Measurements from ENCODE around the gene GAMT. TPM values are rescaled to one million over a fixed set of nuclear protein-coding genes. Genes with fewer than 3 reads are reported as not detected.

The GAMT gene
- total RNA-seq, result 10 to 100 TPM; 13.6 to 17.7 TPM

GRCh38 chr19:1401138-1401888 is at the start of gene GAMT:
TSS of gene GAMT (minus strand) at chr19:1401542. CDS start at chr19:1401476, 66 bp downstream.
- H3K36me3 Mint-ChIP-seq (ENCODE audit: insufficient read depth in 2 of 2), result peaks cover 0 to 3% of the 10 kb centered on the region in 2 donors
- H3K9me3 Mint-ChIP-seq, result no peaks in the 10 kb centered on the region
- H3K4me1 Mint-ChIP-seq (ENCODE audit: low read depth), result peaks cover 17% of the 10 kb centered on the region
- H3K27me3 Mint-ChIP-seq (ENCODE audit: low read depth), result peaks cover 7% of the 10 kb centered on the region
- H3K27ac Mint-ChIP-seq, result no peak within 1 kb of the TSS
- ATAC-seq (replicated peaks in 1 of 2) (peak; percentile 81), DNase-seq (peak; percentile 64 to 65)
- H3K4me3 Mint-ChIP-seq, result peak within 1 kb of the TSS; percentile 67 to 75

- H3K27ac Mint-ChIP-seq, result peak within 1 kb of the TSS; percentile 8
- no peaks in the 10 kb centered on the region for H3K9me3 Mint-ChIP-seq
- peaks cover 66% of the 10 kb centered on the region for H3K27me3 Mint-ChIP-seq (ENCODE audit: low read depth)
- DNase-seq, result peak; percentile 70 to 73
- ATAC-seq (replicated peaks in 1 of 2), result peak; percentile 42 to 50
- peaks cover 21% of the 10 kb centered on the region for H3K4me1 Mint-ChIP-seq (ENCODE audit: low read depth)
- peak within 1 kb of the TSS; percentile 73 to 80 for H3K4me3 Mint-ChIP-seq
- no peaks in the 10 kb centered on the region for H3K36me3 Mint-ChIP-seq (ENCODE audit: insufficient read depth in 2 of 2)
Observed at GRCh38 chr19:1449467-1450442, 48.4 kb upstream of the GAMT start, which contains the start of gene APC2. TSS of gene APC2 (plus strand) at chr19:1450121. CDS start at chr19:1453002, 2,881 bp downstream.

- DNase-seq, result no peak
- Mint-ChIP-seq H3K4me1 (ENCODE audit: low read depth) (peaks cover 21% of the 10 kb centered on the region), H3K4me3 (peak overlapping the region in 1 of 2 donors; percentile 51), H3K9me3 (no peaks in the 10 kb centered on the region), H3K27ac (no peak overlapping the region), H3K36me3 (ENCODE audit: insufficient read depth in 2 of 2) (no peaks in the 10 kb centered on the region), H3K27me3 (ENCODE audit: low read depth) (peaks cover 55% of the 10 kb centered on the region)
- no peak for ATAC-seq (replicated peaks in 1 of 2)
Observed at GRCh38 chr19:1447944-1448343, 46.6 kb upstream of the GAMT start.

- Mint-ChIP-seq H3K27ac (peak overlapping the region; percentile 6), H3K4me3 (peak overlapping the region in 1 of 2 donors; percentile 36), H3K9me3 (no peaks in the 10 kb centered on the region), H3K4me1 (ENCODE audit: low read depth) (peaks cover 21% of the 10 kb centered on the region), H3K36me3 (ENCODE audit: insufficient read depth in 2 of 2) (peaks cover 0 to 3% of the 10 kb centered on the region in 2 donors), H3K27me3 (ENCODE audit: low read depth) (peaks cover 51% of the 10 kb centered on the region)
- DNase-seq (no peak), ATAC-seq (replicated peaks in 1 of 2) (no peak)
Observed at GRCh38 chr19:1447504-1447903, 46.2 kb upstream of the GAMT start.

GRCh38 chr19:1446713-1447481 is 45.6 kb upstream of the GAMT start:
- DNase-seq (no peak), ATAC-seq (replicated peaks in 1 of 2) (no peak)
- peak overlapping the region; percentile 28 for H3K27ac Mint-ChIP-seq
- H3K36me3 Mint-ChIP-seq (ENCODE audit: insufficient read depth in 2 of 2), result peaks cover 0 to 4% of the 10 kb centered on the region in 2 donors
- peaks cover 44% of the 10 kb centered on the region for H3K27me3 Mint-ChIP-seq (ENCODE audit: low read depth)
- H3K4me3 Mint-ChIP-seq, result peak overlapping the region in 1 of 2 donors; percentile 36
- no peaks in the 10 kb centered on the region for H3K9me3 Mint-ChIP-seq
- H3K4me1 Mint-ChIP-seq (ENCODE audit: low read depth), result peaks cover 24% of the 10 kb centered on the region

GRCh38 chr19:1445932-1446712 is 44.8 kb upstream of the GAMT start:
- peak in 1 of 2 donors; percentile 3 for ATAC-seq (replicated peaks in 1 of 2)
- H3K4me1 Mint-ChIP-seq (ENCODE audit: low read depth), result peaks cover 29% of the 10 kb centered on the region
- H3K36me3 Mint-ChIP-seq (ENCODE audit: insufficient read depth in 2 of 2), result peaks cover 2 to 10% of the 10 kb centered on the region in 2 donors
- H3K27me3 Mint-ChIP-seq (ENCODE audit: low read depth), result peaks cover 38% of the 10 kb centered on the region
- H3K9me3 Mint-ChIP-seq, result no peaks in the 10 kb centered on the region
- peak overlapping the region in 1 of 2 donors; percentile 88 for H3K4me3 Mint-ChIP-seq
- no peak for DNase-seq
- no peak overlapping the region for H3K27ac Mint-ChIP-seq

GRCh38 chr19:1445185-1445931 is 44.0 kb upstream of the GAMT start:
- Mint-ChIP-seq H3K27ac (no peak overlapping the region), H3K9me3 (no peaks in the 10 kb centered on the region), H3K4me1 (ENCODE audit: low read depth) (peaks cover 29% of the 10 kb centered on the region), H3K36me3 (ENCODE audit: insufficient read depth in 2 of 2) (peaks cover 6 to 18% of the 10 kb centered on the region in 2 donors), H3K27me3 (ENCODE audit: low read depth) (peaks cover 30% of the 10 kb centered on the region), H3K4me3 (peak overlapping the region; percentile 88 to 89)
- peak; percentile 86 to 91 for DNase-seq
- peak; percentile 74 to 81 for ATAC-seq (replicated peaks in 1 of 2)

- H3K27ac Mint-ChIP-seq, result peak overlapping the region; percentile 51
- peak overlapping the region in 1 of 2 donors; percentile 52 for H3K4me3 Mint-ChIP-seq
- ATAC-seq (replicated peaks in 1 of 2) (no peak), DNase-seq (no peak)
- H3K36me3 Mint-ChIP-seq (ENCODE audit: insufficient read depth in 2 of 2), result peaks cover 12 to 27% of the 10 kb centered on the region in 2 donors
- H3K27me3 Mint-ChIP-seq (ENCODE audit: low read depth), result peaks cover under 1% of the 10 kb centered on the region
- H3K9me3 Mint-ChIP-seq, result no peaks in the 10 kb centered on the region
- peaks cover 38% of the 10 kb centered on the region for H3K4me1 Mint-ChIP-seq (ENCODE audit: low read depth)
Observed at GRCh38 chr19:1441677-1442438, 40.5 kb upstream of the GAMT start.

- Mint-ChIP-seq H3K4me1 (ENCODE audit: low read depth) (peaks cover 38% of the 10 kb centered on the region), H3K27ac (peak overlapping the region; percentile 86), H3K27me3 (ENCODE audit: low read depth) (no peaks in the 10 kb centered on the region), H3K4me3 (peak overlapping the region; percentile 97 to 99), H3K36me3 (ENCODE audit: insufficient read depth in 2 of 2) (peaks cover 12 to 27% of the 10 kb centered on the region in 2 donors), H3K9me3 (no peaks in the 10 kb centered on the region)
- ATAC-seq (replicated peaks in 1 of 2), result no peak
- no peak for DNase-seq
Observed at GRCh38 chr19:1441022-1441426, 39.7 kb upstream of the GAMT start.

- DNase-seq (no peak), ATAC-seq (replicated peaks in 1 of 2) (no peak)
- no peaks in the 10 kb centered on the region for H3K27me3 Mint-ChIP-seq (ENCODE audit: low read depth)
- H3K4me1 Mint-ChIP-seq (ENCODE audit: low read depth), result peaks cover 36% of the 10 kb centered on the region
- H3K4me3 Mint-ChIP-seq, result peak overlapping the region; percentile 97 to 99
- no peaks in the 10 kb centered on the region for H3K9me3 Mint-ChIP-seq
- peaks cover 12 to 27% of the 10 kb centered on the region in 2 donors for H3K36me3 Mint-ChIP-seq (ENCODE audit: insufficient read depth in 2 of 2)
- peak overlapping the region; percentile 90 for H3K27ac Mint-ChIP-seq
Observed at GRCh38 chr19:1440418-1440801, 39.1 kb upstream of the GAMT start.
